Stimulated activated CD8-positive, alpha-beta memory T cell treated with anti-CD3 and anti-CD28 coated beads, Interleukin-15, amount 100 ng/mL, for 4 hours (primary cell): ENCODE results near the gene CEMIP2.

Experiments used
- DNase-seq, 2 donors: peaks; one replicate each; pipeline ENCODE4 v3.0.0-alpha.2; 2020; ENCODE audit warnings: low read depth in 2 of 2

Gene CEMIP2

GRCh38 chr9:71638627-71639026 is 129.7 kb downstream of the CEMIP2 start:
- DNase-seq, result no peak

DNA sequence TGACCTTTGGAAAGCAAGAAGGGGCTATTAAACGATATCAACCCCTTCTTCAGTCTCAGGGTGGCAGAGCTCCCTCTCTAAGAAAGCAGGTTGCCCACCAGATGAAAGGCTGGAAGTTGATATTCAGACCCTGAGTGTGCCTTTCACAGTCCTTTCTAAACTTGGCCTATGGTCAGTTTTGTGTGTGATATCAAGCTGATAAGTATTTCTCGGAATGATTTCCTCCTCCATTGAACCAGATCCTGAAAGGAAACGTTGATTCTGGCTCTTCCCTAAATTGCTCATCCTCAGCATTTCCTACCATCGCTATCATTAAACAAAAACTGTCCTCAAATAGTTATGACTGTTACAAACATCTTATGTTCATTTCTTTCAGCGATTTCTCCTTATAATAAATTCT is 130.4 kb downstream of the CEMIP2 start:
- DNase-seq, result no peak

GRCh38 chr9:71637375-71637774 is 130.9 kb downstream of the CEMIP2 start:
- DNase-seq, result no peak

DNA sequence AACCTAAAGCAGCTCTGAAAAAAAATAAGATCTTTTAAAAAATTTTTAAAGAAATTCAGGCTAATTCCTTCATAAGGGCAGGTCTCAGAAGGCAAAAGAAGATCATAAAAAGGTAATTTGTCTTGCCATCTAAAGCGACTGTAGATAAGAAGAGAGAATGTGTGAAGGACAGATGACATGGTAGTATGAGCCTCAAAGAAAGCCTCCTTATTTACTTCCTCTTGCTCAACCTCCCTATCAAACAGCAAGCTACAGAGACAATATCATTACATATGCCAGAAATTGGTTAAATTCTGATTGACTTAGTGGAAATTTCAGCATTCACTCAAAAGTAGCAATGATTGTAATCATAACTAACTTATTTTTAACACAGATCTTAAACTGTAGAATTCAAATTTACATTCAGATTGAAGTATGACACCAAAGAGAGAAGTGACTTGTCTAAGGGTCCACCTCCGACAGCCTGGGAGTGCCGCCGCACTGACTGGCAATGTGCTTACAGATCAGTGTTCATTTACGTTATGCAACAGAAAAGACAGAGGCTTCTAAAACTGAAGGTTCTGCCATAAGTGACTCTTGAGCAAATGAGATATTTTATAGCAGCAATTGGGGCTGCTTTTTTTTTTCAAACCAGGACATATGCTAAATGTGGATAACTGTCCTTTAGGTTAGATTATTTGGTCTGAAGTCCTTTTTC is 132.0 kb downstream of the CEMIP2 start:
- no peak for DNase-seq

- DNase-seq, result no peak
Measured at GRCh38 chr9:71634752-71635151, 133.6 kb downstream of the CEMIP2 start.
